Stimulated activated CD8-positive, alpha-beta memory T cell treated with anti-CD3 and anti-CD28 coated beads, Interleukin-12 subunit alpha, Interleukin-12 subunit beta, amount 100 ng/mL, for 24 hours (primary cell): ENCODE results near the gene FBXO17.

Source experiments
- DNase-seq: peaks from one replicate; pipeline ENCODE4 v3.0.0-alpha.2; 2020; ENCODE audit errors: extremely low read depth

Gene FBXO17

GRCh38 chr19:38891771-38892170 is 83.8 kb downstream of the FBXO17 start:
- no peak for DNase-seq
